Astrocyte (in vitro differentiated cells and primary cell): Measurements from ENCODE around the gene WWP2. TPM values are rescaled to one million over a fixed set of nuclear protein-coding genes. Genes with fewer than 3 reads are reported as not detected.

Experiments used
- DNase-seq: peaks from one replicate; pipeline ENCODE4 v3.0.0-alpha.2; 2010; ENCODE audit warnings: low read depth
- FAIRE-seq: peaks from 2 replicates; lab custom pipeline; 2011; peaks lifted over from hg19 to GRCh38; lab: Jason Lieb, UNC
- H2AFZ ChIP-seq: 2 replicates; pipeline ENCODE4 v1.6.0; 2012; ENCODE audit warnings: low read depth, low read length, inconsistent platforms
- H3K27ac ChIP-seq: 2 replicates; pipeline ENCODE4 v1.5.1; 2011; ENCODE audit warnings: low read depth, low read length, inconsistent platforms
- H3K27me3 ChIP-seq: 2 replicates; pipeline ENCODE4 v1.6.0; 2011; ENCODE audit warnings: low read length, inconsistent platforms; ENCODE audit not compliant: insufficient read depth
- H3K36me3 ChIP-seq: 2 replicates; pipeline ENCODE4 v1.5.1; 2011; ENCODE audit warnings: low read length, inconsistent platforms; ENCODE audit not compliant: insufficient read depth
- H3K4me1 ChIP-seq: 2 replicates; pipeline ENCODE4 v1.5.1; 2011; ENCODE audit warnings: low read length, inconsistent platforms; ENCODE audit not compliant: insufficient read depth
- H3K4me2 ChIP-seq: 2 replicates; pipeline ENCODE4 v1.6.0; 2012; ENCODE audit warnings: low read length, inconsistent platforms
- H3K4me3 ChIP-seq: 2 replicates; pipeline ENCODE4 v1.5.1; 2011; ENCODE audit warnings: low read depth, mild to moderate bottlenecking, low read length, inconsistent platforms; ENCODE audit not compliant: insufficient read depth
- H3K79me2 ChIP-seq: 2 replicates; pipeline ENCODE4 v1.6.0; 2012; ENCODE audit warnings: mild to moderate bottlenecking, low read length, inconsistent platforms; ENCODE audit not compliant: insufficient read depth
- H3K9ac ChIP-seq: 2 replicates; pipeline ENCODE4 v1.6.0; 2012; ENCODE audit warnings: mild to moderate bottlenecking, low read length, inconsistent platforms
- H3K9me3 ChIP-seq: 2 replicates; pipeline ENCODE4 v1.5.1; 2012; ENCODE audit warnings: low read depth, mild to moderate bottlenecking, low read length, inconsistent platforms; ENCODE audit not compliant: insufficient read depth
- H4K20me1 ChIP-seq: 2 replicates; pipeline ENCODE4 v1.6.0; 2012; ENCODE audit warnings: low read length, inconsistent platforms; ENCODE audit not compliant: insufficient read depth
- H3K27ac Mint-ChIP-seq: one replicate; pipeline ENCODE4 v1.8.0; 2021; ENCODE audit warnings: mild to moderate bottlenecking, mixed read lengths; ENCODE audit not compliant: unreplicated experiment
- H3K27me3 Mint-ChIP-seq: one replicate; pipeline ENCODE4 v1.8.0; 2021; ENCODE audit warnings: low read depth, mixed read lengths; ENCODE audit not compliant: unreplicated experiment
- H3K36me3 Mint-ChIP-seq: one replicate; pipeline ENCODE4 v1.8.0; 2021; ENCODE audit warnings: low read depth, mixed read lengths; ENCODE audit not compliant: unreplicated experiment
- H3K4me1 Mint-ChIP-seq: one replicate; pipeline ENCODE4 v1.8.0; 2021; ENCODE audit warnings: low read depth, mixed read lengths; ENCODE audit not compliant: unreplicated experiment
- H3K4me3 Mint-ChIP-seq: one replicate; pipeline ENCODE4 v1.8.0; 2021; ENCODE audit warnings: mild to moderate bottlenecking, moderate library complexity, mixed read lengths; ENCODE audit not compliant: unreplicated experiment
- H3K9me3 Mint-ChIP-seq: one replicate; pipeline ENCODE4 v1.8.0; 2021; ENCODE audit warnings: mild to moderate bottlenecking, mixed read lengths; ENCODE audit not compliant: unreplicated experiment
- EZH2 ChIP-seq: IDR thresholded peaks from 2 replicates; pipeline ENCODE4 v1.6.1; 2012; ENCODE audit warnings: mild to moderate bottlenecking, low read length, inconsistent platforms; ENCODE audit not compliant: insufficient read depth
- total RNA-seq: library from RNA; stranded (reverse); gene quantifications from 2 replicates; pipeline ENCODE4 v1.2.1, GENCODE V29; 2021
- TF ChIP-seq, protein P1 (sequence below): IDR thresholded peaks from 2 replicates; pipeline ENCODE4 v1.5.1; 2011; ENCODE audit warnings: low read depth, mild to moderate bottlenecking, inconsistent platforms, low read length, moderate library complexity; ENCODE audit not compliant: insufficient read depth

Gene WWP2
- total RNA-seq, 1 donor from 2014 or later: 28.7 TPM

DNA sequence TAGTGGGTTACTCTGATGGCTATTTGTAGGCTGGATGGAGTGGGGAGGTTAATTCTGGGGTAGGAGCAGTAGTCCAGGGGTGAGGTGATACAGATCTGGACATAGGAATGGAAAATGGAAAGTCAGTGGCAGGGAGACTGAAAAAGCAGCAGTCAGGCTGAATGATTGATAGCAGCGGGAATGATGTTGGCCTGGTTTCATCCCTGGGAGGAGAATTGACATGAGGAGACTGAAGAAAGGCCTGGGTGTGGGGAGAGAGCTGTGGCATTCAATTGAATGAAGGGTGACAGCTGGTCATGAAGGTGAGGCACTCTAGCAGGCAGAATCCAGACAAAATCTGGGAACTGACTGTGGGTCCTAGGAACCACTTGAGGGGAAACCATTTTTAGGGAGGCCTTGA lies 154.3 kb downstream of the WWP2 start:
- H3K4me3 ChIP-seq: no peak overlapping the region
- no peak overlapping the region for H3K4me2 ChIP-seq
- peaks cover 32% of the 10 kb centered on the region for H3K4me1 Mint-ChIP-seq
- no peak overlapping the region for H3K4me3 Mint-ChIP-seq
- peaks cover 2% of the 10 kb centered on the region for H3K9me3 Mint-ChIP-seq
- no peaks in the 10 kb centered on the region for H4K20me1 ChIP-seq
- H3K9ac ChIP-seq: no peak overlapping the region
- peak overlapping the region; percentile 60 for H3K27ac Mint-ChIP-seq
- H3K36me3 Mint-ChIP-seq: peaks cover 10% of the 10 kb centered on the region
- H2AFZ ChIP-seq: no peak overlapping the region
- no peak for DNase-seq
- TF ChIP-seq EZH2: no peak
- TF ChIP-seq, protein P1, sequence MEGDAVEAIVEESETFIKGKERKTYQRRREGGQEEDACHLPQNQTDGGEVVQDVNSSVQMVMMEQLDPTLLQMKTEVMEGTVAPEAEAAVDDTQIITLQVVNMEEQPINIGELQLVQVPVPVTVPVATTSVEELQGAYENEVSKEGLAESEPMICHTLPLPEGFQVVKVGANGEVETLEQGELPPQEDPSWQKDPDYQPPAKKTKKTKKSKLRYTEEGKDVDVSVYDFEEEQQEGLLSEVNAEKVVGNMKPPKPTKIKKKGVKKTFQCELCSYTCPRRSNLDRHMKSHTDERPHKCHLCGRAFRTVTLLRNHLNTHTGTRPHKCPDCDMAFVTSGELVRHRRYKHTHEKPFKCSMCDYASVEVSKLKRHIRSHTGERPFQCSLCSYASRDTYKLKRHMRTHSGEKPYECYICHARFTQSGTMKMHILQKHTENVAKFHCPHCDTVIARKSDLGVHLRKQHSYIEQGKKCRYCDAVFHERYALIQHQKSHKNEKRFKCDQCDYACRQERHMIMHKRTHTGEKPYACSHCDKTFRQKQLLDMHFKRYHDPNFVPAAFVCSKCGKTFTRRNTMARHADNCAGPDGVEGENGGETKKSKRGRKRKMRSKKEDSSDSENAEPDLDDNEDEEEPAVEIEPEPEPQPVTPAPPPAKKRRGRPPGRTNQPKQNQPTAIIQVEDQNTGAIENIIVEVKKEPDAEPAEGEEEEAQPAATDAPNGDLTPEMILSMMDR: no peak
- H3K79me2 ChIP-seq: no peaks in the 10 kb centered on the region
- no peak for FAIRE-seq
- H3K9me3 ChIP-seq: no peaks in the 10 kb centered on the region
- no peaks in the 10 kb centered on the region for H3K27me3 Mint-ChIP-seq
- H3K27ac ChIP-seq: no peak overlapping the region
- no peaks in the 10 kb centered on the region for H3K36me3 ChIP-seq
- no peaks in the 10 kb centered on the region for H3K27me3 ChIP-seq
- H3K4me1 ChIP-seq: peaks cover 16% of the 10 kb centered on the region

DNA sequence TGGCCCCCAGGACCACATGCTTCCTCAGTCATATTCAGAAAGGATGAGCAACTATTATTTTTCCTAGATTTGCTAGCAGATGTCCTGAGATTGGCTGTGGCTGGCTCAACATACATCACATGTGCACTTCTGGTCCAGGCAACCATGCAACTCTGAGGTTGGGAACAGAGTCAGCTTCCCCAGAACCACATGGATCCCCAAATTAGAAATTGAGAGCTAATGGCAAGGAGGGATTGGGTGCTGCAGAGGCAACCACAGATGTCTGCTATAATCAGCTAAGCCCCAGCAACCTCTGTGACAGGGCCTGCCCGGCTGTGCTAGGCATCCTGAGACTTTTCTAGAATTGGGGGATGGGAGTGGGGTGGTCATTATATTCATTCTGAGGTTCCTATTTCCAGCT lies 155.2 kb downstream of the WWP2 start:
- H3K79me2 ChIP-seq: no peaks in the 10 kb centered on the region
- H3K4me2 ChIP-seq: peak overlapping the region; percentile 83
- TF ChIP-seq EZH2: no peak
- TF ChIP-seq, protein P1: no peak
- Mint-ChIP-seq H3K27ac (peak overlapping the region; percentile 94), H3K9me3 (peaks cover 2% of the 10 kb centered on the region), H3K36me3 (peaks cover 8% of the 10 kb centered on the region), H3K4me1 (peaks cover 32% of the 10 kb centered on the region), H3K27me3 (no peaks in the 10 kb centered on the region), H3K4me3 (peak overlapping the region; percentile 25)
- H3K4me3 ChIP-seq: peak overlapping the region; percentile 46
- H3K27ac ChIP-seq: peak overlapping the region; percentile 92
- H3K4me1 ChIP-seq: peaks cover 16% of the 10 kb centered on the region
- H3K27me3 ChIP-seq: no peaks in the 10 kb centered on the region
- peak overlapping the region; percentile 81 for H3K9ac ChIP-seq
- FAIRE-seq: no peak
- H3K36me3 ChIP-seq: no peaks in the 10 kb centered on the region
- no peak for DNase-seq
- H4K20me1 ChIP-seq: no peaks in the 10 kb centered on the region
- H3K9me3 ChIP-seq: no peaks in the 10 kb centered on the region
- H2AFZ ChIP-seq: peak overlapping the region; percentile 53

DNA sequence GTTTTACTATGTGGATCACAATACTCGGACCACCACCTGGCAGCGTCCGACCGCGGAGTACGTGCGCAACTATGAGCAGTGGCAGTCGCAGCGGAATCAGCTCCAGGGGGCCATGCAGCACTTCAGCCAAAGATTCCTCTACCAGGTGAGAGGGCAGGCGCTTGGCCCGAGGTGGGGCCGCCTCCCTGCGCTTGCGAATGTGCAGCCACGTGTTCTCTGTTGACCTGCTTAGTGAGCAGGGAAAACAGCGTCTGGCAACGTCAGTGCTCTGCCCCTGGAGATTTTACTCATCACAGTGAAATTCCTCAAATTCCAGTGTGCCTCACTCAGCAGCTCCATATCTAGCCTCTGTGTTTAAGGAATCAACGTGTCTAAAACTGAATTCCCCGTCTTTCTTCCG lies 155.6 kb downstream of the WWP2 start:
- Mint-ChIP-seq H3K27ac (peak overlapping the region; percentile 94), H3K4me1 (peaks cover 32% of the 10 kb centered on the region), H3K27me3 (no peaks in the 10 kb centered on the region), H3K4me3 (peak overlapping the region; percentile 25), H3K9me3 (peaks cover 2% of the 10 kb centered on the region), H3K36me3 (peaks cover 8% of the 10 kb centered on the region)
- DNase-seq (peak; percentile 97), FAIRE-seq (peak; percentile 95)
- peak overlapping the region; percentile 46 for H3K4me3 ChIP-seq
- peak overlapping the region; percentile 81 for H3K9ac ChIP-seq
- no peaks in the 10 kb centered on the region for H3K79me2 ChIP-seq
- peak overlapping the region; percentile 92 for H3K27ac ChIP-seq
- H3K9me3 ChIP-seq: no peaks in the 10 kb centered on the region
- peak overlapping the region; percentile 53 for H2AFZ ChIP-seq
- TF ChIP-seq, protein P1: no peak
- TF ChIP-seq EZH2: no peak
- no peaks in the 10 kb centered on the region for H3K27me3 ChIP-seq
- H3K4me1 ChIP-seq: peaks cover 16% of the 10 kb centered on the region
- H3K36me3 ChIP-seq: no peaks in the 10 kb centered on the region
- peak overlapping the region; percentile 83 for H3K4me2 ChIP-seq
- no peaks in the 10 kb centered on the region for H4K20me1 ChIP-seq
